ENCODE results near the gene APEH.
"Not testable (repeated sequence)": the region's sequence is repeated elsewhere in the genome, so short reads cannot be mapped to it uniquely, and the experiment has no call there.

The APEH gene

DNA sequence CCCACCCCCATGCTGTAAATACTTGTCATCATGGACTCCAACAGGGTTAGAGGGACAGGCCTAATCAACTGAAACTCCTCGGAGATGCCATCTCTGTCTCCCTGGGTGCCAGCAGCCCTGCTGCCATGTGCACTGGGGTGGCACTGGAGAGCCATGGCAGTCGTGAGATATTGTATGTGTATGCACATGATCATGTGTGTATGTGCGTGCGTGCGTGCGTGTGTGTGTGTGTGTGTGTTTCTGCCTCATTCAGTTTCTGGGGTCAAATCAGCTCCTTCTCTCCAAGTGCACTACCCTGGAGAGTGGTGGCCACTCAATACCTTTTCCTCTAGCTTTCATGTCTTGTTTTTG, 3.2 kb upstream of the APEH start:
- DNase-seq: no peak

GRCh38 chr3:49671291-49672288, 2.6 kb upstream of the APEH start:
- DNase-seq: no peak

- DNase-seq: no peak
Observed at GRCh38 chr3:49673121-49673714, 933 bp upstream of the APEH start.

- DNase-seq: no peak
Observed at GRCh38 chr3:49674497-49674983, 389 bp downstream of the APEH start.

- no peak for DNase-seq
Observed at GRCh38 chr3:49675912-49676311, 1.8 kb downstream of the APEH start.

GRCh38 chr3:49680493-49681231, 6.5 kb downstream of the APEH start:
- DNase-seq: no peak

DNA sequence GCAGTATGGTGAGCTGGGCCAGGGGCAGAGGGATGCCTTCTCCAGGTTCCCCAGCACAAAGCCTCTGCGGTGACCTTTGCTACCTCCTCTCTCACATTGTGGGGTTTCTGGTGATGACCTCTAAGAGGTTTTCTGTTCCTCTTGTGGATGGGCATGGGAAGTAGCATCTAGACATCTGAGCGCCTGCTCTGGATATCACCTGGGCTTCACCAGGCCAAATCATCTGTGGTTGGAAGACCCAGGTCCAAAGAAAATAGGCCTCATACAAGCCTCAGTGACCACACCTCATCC, 7.0 kb downstream of the APEH start:
- DNase-seq: no peak

DNA sequence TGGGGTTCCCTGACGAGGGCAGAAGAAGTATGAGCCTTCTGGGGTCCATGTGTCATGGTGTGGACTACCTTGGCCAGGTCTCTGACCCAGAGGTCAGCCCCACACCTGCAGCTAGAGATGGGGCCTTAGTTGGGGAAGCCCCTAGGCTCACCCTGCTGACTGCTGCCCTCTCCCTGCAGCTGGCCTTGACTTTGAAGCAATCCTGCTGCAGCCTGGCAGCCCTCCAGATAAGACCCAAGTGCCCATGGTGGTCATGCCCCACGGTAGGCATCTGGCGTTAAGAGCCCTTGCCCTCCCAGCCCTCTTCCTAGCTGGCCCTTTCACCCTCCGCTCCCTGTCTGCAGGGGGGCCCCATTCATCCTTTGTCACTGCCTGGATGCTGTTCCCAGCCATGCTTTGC, 7.4 kb downstream of the APEH start:
- no peak for DNase-seq

DNA sequence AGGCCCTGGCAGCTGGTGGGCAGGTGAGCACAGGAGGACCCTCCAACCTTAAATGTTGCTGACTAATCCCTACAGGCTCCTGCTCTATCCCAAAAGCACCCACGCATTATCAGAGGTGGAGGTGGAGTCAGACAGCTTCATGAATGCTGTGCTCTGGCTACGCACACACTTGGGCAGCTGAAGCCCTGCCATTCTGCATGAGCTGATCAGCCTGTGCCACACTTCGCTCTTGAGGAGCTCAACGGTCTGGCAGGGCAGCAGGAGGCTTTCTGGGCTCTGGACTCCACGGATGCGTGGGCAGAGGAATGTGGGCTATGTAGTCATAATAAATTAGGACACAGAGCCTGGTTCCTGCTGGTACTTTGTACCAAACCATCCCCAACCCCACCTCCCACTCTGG, 9.0 kb downstream of the APEH start:
- no peak for DNase-seq

- not testable (repeated sequence) for DNase-seq
Observed at GRCh38 chr3:49684453-49684852, 10.3 kb downstream of the APEH start.

DNA sequence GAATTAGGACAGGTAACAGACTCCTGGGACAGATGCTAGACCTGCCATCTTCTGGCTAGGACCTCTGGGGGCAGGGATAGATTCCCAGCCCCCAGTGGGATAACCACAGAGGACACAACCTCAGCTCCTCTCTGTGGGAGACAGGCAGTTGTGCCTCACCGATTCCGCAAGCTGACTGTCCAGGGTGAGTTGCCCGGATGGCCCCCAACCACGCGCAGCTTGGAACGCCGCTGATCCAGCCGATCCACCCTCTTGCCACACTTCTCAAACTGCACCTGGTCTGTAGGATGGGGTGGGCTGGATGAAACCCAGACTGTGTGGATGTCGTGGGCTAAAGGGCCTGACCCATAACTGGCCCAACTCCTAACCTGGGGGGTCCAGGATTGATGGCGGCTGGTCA, 11.0 kb downstream of the APEH start:
- DNase-seq: not testable (repeated sequence)

DNA sequence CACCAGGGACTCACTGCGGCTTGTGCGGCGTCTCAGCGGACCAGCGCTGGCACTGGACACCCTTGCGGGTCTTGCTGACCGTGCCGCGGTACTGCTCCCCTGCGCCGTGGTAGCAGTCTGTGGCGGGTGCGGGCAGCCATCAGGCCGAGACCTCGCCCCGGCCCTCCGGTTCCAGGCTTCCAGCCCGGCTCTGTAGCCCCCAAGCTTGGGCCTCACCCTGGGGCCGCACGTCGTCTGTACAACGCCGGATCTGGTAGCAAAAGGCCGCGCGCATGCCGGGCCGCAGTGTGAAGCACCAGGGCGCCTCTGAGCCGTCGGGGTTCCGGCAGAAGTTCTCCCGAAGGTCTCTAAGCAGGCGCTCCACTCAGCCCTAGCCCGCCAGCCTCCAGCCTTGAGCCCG, 11.7 kb downstream of the APEH start:
- DNase-seq: not testable (repeated sequence)

DNA sequence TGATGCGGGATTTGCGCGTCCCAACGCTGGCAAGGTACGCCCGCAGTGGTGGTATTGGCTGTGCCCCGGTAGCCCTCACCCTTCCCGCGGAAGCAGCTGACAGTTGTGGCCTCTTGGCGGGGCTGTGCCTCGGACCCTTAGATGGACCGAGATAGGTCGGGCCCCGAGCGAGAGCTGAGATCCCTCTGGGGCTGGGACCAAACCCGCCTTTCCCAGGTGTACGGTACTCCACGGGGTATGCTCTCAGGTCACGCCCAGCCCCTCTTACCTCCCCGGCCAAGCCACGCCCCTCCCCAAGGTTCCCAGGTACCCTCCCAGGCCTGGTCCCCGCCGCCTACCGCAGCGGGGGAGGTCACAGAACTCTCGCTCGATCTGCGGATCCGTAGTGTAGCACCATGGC, 12.2 kb downstream of the APEH start:
- DNase-seq: not testable (repeated sequence)

DNA sequence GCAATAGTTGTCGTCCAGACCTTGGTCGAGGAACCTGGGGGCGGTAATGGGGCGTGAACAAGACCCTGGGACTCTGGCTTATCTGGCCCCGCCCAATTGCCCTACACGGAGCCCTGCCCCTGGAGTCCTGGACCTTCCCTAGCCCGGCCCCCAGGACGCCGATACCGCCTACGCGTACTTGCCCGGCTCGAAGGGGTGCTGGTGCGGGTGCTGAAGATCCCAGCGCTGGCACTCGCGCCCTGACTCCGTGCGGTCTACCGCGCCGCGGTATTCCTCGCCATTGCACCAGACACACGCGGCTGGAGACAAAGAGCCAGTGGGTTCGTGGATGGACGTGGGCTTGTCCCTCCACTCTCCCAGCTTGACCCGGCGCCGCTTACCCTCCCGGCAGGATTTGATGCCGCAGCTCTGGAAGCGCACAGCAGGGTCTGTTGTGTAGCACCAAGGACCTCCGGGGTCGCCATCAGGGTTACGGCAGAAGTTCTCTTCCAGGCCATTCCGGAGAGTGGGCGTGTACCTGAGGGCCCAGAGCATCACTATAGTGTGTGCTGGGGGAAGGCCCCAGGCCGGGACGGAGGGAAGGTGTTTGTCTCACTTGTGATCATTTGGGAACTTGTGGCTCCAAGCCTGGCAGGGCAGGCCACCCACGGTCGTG, 12.7 kb downstream of the APEH start:
- DNase-seq: not testable (repeated sequence)

DNA sequence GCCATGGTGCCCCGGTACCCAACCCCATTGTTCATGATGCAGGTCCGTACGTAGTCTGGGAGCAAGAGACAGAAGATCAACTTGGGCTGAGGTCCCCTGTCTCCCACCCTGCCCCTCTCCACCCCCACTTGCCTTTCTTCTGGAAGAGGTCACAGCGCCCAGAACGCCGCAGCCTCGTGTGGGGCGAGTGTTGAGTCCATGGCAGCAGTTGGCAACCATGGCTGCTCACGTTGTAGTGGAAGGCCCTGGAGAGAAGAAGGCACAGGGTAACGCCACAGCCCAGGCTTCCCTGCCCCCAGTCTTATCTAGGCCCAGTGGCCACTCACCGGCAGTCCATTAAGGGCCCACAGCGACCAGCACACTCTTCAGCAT, 13.3 kb downstream of the APEH start:
- DNase-seq: not testable (repeated sequence)

DNA sequence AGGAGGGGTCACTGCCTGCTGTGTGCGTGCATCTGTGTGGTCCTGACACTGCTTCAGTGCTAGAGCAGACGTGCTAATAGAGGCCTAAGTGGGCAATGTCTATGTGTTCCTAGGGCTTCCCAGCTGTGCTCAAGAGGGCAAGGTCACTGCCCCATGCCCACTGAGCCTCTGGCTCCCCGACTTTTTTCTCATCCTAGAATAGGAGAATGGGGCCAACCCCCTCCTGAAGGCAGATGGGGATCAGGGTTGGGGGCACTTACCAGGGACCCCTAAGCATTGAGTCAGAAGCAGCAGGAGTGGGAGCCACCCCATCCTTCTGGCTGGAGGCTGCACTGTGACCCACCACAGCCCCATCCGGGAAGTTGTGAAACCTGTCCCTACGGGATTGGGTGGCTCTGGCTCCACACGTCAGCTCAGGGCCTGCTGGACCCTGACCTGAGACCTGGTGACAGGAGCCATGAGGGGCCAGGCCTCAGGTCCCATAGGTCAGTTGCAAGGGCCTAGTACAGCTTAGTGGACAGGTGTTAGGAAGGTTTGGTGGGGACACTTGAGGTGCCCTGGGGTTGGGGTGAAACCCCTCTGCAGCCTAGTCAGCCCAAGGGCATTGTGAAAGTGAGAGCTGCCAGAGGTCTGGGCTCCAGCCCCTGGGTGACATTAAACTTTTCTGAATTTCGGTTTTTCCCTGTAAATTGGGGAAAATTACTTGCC, 14.3 kb downstream of the APEH start:
- not testable (repeated sequence) for DNase-seq

DNA sequence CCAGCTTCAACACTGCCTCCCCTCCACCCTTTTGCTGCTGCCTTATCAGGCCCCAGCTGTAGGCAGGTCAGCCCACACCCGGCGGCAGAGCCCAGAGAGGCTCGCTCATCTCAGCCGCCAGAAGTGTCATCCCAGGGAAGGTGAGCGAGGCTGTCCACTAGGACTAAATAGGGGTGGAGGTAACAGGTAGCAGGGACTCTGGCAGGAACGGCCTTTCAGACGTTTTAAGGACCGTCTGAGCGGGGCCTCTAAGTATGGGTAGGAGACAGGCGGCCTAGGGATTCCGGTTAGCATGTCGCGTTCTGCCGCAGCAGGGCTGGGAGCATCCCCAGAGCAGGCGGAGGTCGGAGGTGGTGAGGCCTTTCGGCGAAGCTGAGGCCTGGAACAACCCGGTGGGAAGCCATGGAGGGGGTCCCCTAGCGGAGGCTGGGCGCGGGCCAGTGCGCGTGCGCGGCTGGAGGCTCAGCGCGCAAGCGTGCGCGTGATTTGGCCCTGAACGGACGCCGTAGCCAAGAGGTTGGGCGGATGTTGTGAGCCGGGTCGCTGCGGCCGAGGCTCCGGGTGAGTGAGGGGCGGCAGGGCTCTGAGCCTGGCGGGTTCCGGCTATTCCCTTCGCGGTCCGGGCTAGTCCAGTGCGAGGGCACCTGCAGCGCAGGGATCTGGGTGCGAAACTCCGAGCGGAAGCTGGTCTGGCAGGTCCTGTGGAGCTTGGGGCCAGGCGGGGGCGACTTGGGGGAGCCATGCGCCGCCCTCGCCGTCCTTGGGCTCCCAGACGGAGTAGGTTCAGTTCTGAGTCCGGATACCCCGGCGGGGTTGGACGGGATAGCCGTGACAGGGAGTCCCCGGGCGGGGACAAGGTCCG, 15.1 kb downstream of the APEH start, which contains the start of the genes MST1 and RNF123:
Gene MST1 (minus strand): TSS at position 429 of the 862 bp plus-strand sequence. CDS start 783 bp downstream, outside the sequence.
Gene RNF123 (plus strand): TSS at position 512 of the 862 bp plus-strand sequence. CDS start 1,609 bp downstream, outside the sequence.
- no peak for DNase-seq

- not testable (repeated sequence) for DNase-seq
Observed at GRCh38 chr3:49689908-49690624, 15.9 kb downstream of the APEH start.

DNA sequence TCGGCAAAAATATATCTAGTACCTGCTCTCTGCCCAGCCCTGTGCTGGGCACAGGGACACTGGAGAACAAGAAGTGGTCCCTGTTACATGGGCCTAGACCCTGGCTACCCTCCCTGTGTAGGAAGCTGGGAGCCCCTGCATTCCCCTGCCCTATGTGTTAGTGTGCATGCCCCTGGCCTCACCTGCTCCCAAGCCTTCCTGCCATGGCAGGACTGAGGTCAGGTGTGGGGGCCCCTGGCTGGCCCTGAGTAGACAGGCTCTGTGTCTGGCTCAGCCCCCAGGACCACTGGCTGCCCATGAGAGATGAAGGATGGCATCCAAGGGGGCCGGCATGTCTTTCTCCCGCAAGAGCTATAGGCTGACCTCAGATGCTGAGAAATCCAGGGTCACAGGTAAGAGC, 16.7 kb downstream of the APEH start:
- not testable (repeated sequence) for DNase-seq

GRCh38 chr3:49691481-49691880, 17.3 kb downstream of the APEH start:
- DNase-seq: not testable (repeated sequence)

Data from NCI-H1092 treated with DMSO at 0.1 percent for 48 hours (cell line).